ENCODE results near the gene MAJIN. TPM values are rescaled to one million over a fixed set of nuclear protein-coding genes. Genes with fewer than 3 reads are reported as not detected.

MAJIN gene
- total and polyA plus RNA-seq, 9 of the 15 experiments (the other 6 are each of a cell fraction or from before 2014, with no cell fraction given): 0.17 to 0.83 (median 0.24) TPM; not detected in 2

GRCh38 chr11:64960719-64961118 is 11.2 kb downstream of the MAJIN start:
- 0 out of 3 replicates have a peak, but pooled peaks have one; percentile 39 for ATAC-seq
- 13% methylated on average over 4 of the region's 4 CpGs for WGBS (ENCODE audit: insufficient coverage, low coverage, missing lambda C conversion rate)
- no peaks in the 10 kb centered on the region for H3K9me3 ChIP-seq (replicated peaks; ENCODE audit: control insufficient read depth, insufficient read depth, low read depth, low read length)
- FAIRE-seq: no peak
- in situ Hi-C loops (cut with MboI): no loop called here
- ChIA-PET CTCF (ENCODE audit: low intra/inter-chr PET ratio) (no interaction called here), POLR2A (no interaction called here)
- no peak overlapping the region for H3K4me2 ChIP-seq (ENCODE audit: insufficient read depth, low read length)
- no TSS peak for BruUV-seq (replicated peaks)
- H3K9ac ChIP-seq (ENCODE audit: insufficient read depth in 1 of 2, low read depth in 2 of 2, low read length in 2 of 2): no peak overlapping the region
- no peaks in the 10 kb centered on the region for H4K20me1 ChIP-seq (replicated peaks; ENCODE audit: control insufficient read depth, insufficient read depth, low read length)
- H3K4me3 ChIP-seq: no peak overlapping the region
- intact Hi-C loops (cut with micrococcal nuclease): no loop called here
- no peak overlapping the region for H2AFZ ChIP-seq (ENCODE audit: low read depth, low read length)
- H3K36me3 ChIP-seq (ENCODE audit: control insufficient read depth, insufficient read depth, low read length): no peaks in the 10 kb centered on the region
- no peaks in the 10 kb centered on the region; a peak in 1 of 5 replicates for H3K27me3 ChIP-seq (ENCODE audit: control insufficient read depth in 2 of 2, insufficient read depth in 2 of 2, low read length in 2 of 2)
- DNase-seq (ENCODE audit: extremely low read depth in 1 of 4, low spot score in 3 of 4): peak in 3 of 4 experiments; percentile 24 to 30 (median 25)
- no peak overlapping the region for H3K27ac ChIP-seq (ENCODE audit: extremely low read depth, low read depth, low read length)
- no peaks in the 10 kb centered on the region for H3K79me2 ChIP-seq (ENCODE audit: control insufficient read depth, insufficient read depth, low read length)
- H3K4me1 ChIP-seq (replicated peaks in 1 of 2; ENCODE audit: control insufficient read depth in 2 of 2, insufficient read depth in 2 of 2, low read length in 2 of 2): peaks cover 4 to 11% of the 10 kb centered on the region in 2 experiments; a peak in 3 of 5 replicates
- H3K9me1 ChIP-seq (ENCODE audit: control insufficient read depth, insufficient read depth, low read length): no peaks in the 10 kb centered on the region
- TF ChIP-seq SMARCA4 (IDR thresholded peaks at IDR 0.05) (peak; percentile 57; the same call in 1 of the 2 replicates), TEAD4 (IDR thresholded peaks at IDR 0.05; ENCODE audit: low read length) (peak; percentile 68; the same call in 1 of the 2 replicates), TEAD4 (CRISPR knock-in tag; IDR thresholded peaks at IDR 0.05; ENCODE audit: borderline replicate concordance) (no peak), POLR2AphosphoS5 (IDR thresholded peaks at IDR 0.05; ENCODE audit: control insufficient read depth, insufficient read depth, low read depth, low read length) (0 out of 2 replicates have a peak, but pooled peaks have one; percentile 28), TAL1 (IDR thresholded peaks at IDR 0.05) (peak; percentile 77), CBFA2T3 (IDR thresholded peaks at IDR 0.05) (peak; percentile 67), NCOR1 (IDR thresholded peaks at IDR 0.05) (peak; percentile 47; the same call in 1 of the 2 replicates), ARID1B (IDR thresholded peaks at IDR 0.05) (peak; percentile 79), CEBPG (CRISPR knock-in tag; IDR thresholded peaks at IDR 0.05) (no peak), CEBPG (tag; conservative IDR thresholded peaks at IDR 0.05 in 1 of 2, IDR thresholded peaks at IDR 0.05 in 1 of 2) (no peak), EP300 (IDR thresholded peaks at IDR 0.05; ENCODE audit: low read length) (peak; percentile 59), TCF15 (CRISPR knock-in tag; IDR thresholded peaks at IDR 0.05) (no peak), ZNF639 (CRISPR knock-in tag; conservative IDR thresholded peaks at IDR 0.05 in 1 of 2, IDR thresholded peaks at IDR 0.05 in 1 of 2) (0 out of 4 replicates have a peak, but pooled peaks of 1 of the 2 experiments have one; percentile 23), HEY1 (CRISPR knock-in tag; IDR thresholded peaks at IDR 0.05; ENCODE audit: borderline replicate concordance) (no peak), LARP7 (IDR thresholded peaks at IDR 0.05) (no peak), DPF2 (IDR thresholded peaks at IDR 0.05) (peak; percentile 52), ZMIZ1 (IDR thresholded peaks at IDR 0.05; ENCODE audit: low read depth in 2 of 2, low read length in 2 of 2) (no peak), ZNF57 (CRISPR knock-in tag; IDR thresholded peaks at IDR 0.05) (no peak), RCOR1 (IDR thresholded peaks at IDR 0.05; ENCODE audit: borderline replicate concordance in 1 of 2, low read depth in 2 of 2, low read length in 2 of 2) (peak in 1 of 2 experiments; percentile 34; a peak in 1 of 4 replicates), TGIF2 (CRISPR knock-in tag; IDR thresholded peaks at IDR 0.05) (no peak)

All from K562 (cell line).